Activated CD8-positive, alpha-beta memory T cell treated with anti-CD3 and anti-CD28 coated beads, Interleukin-2, amount 10 ng/mL, durations not matched to agents 7 days and 5 days (primary cell): Measurements from ENCODE around the gene GABRQ. TPM values are rescaled to one million over a fixed set of nuclear protein-coding genes. Genes with fewer than 3 reads are reported as not detected.

Source experiments
- ATAC-seq: fragments of 150-1000 bp; cut with Tn5 transposase; one replicate; pipeline ENCODE4 v1.10.0; 2021; ENCODE audit warnings: moderate library complexity
- CTCF ChIA-PET: fragments of 350-600 bp; sonication (Branson Sonifier 250); formaldehyde crosslinking; loops from one replicate; lab custom pipeline; 2021; ENCODE audit warnings: antibody characterized with exemption; lab: Charles Lee
- DNase-seq: peaks from one replicate; pipeline ENCODE4 v3.0.0-alpha.2; 2020
- H3K27ac Mint-ChIP-seq: one replicate; pipeline ENCODE4 v1.8.0; 2021; ENCODE audit warnings: mild to moderate bottlenecking, mixed read lengths
- H3K27me3 Mint-ChIP-seq: one replicate; pipeline ENCODE4 v1.8.0; 2021; ENCODE audit warnings: mixed read lengths
- H3K36me3 Mint-ChIP-seq: one replicate; pipeline ENCODE4 v1.8.0; 2021; ENCODE audit warnings: mild to moderate bottlenecking, mixed read lengths
- H3K4me1 Mint-ChIP-seq: one replicate; pipeline ENCODE4 v1.8.0; 2021; ENCODE audit warnings: mixed read lengths
- H3K4me3 Mint-ChIP-seq: one replicate; pipeline ENCODE4 v1.8.0; 2021; ENCODE audit warnings: mild to moderate bottlenecking, moderate library complexity, mixed read lengths
- H3K9me3 Mint-ChIP-seq: one replicate; pipeline ENCODE4 v1.8.0; 2022; ENCODE audit warnings: low read depth, mixed read lengths
- total RNA-seq, 2 experiments: library from RNA; stranded (reverse); gene quantifications; one replicate each; pipeline ENCODE4 v1.2.3, GENCODE V29; 2021

Gene GABRQ
- not detected for total RNA-seq

- Mint-ChIP-seq H3K27ac (no peak within 1 kb of the TSS), H3K36me3 (no peaks in the 10 kb centered on the region), H3K9me3 (no peaks in the 10 kb centered on the region), H3K4me1 (no peaks in the 10 kb centered on the region), H3K4me3 (no peak within 1 kb of the TSS), H3K27me3 (peaks cover 32% of the 10 kb centered on the region)
- ATAC-seq (no peak), DNase-seq (no peak)
- CTCF ChIA-PET: no interaction called here
Measured at GRCh38 chrX:152637649-152638442, at the start of gene GABRQ. Gene GABRQ (plus strand): TSS chrX:152637895. CDS start chrX:152638203, 308 bp downstream.

GRCh38 chrX:152588206-152588605 lies 49.5 kb upstream of the GABRQ start:
- Mint-ChIP-seq H3K27me3 (no peaks in the 10 kb centered on the region), H3K36me3 (no peaks in the 10 kb centered on the region), H3K4me3 (no peak overlapping the region), H3K27ac (no peak overlapping the region), H3K4me1 (no peaks in the 10 kb centered on the region), H3K9me3 (no peaks in the 10 kb centered on the region)
- DNase-seq: no peak
- CTCF ChIA-PET: no interaction called here
- no peak for ATAC-seq

DNA sequence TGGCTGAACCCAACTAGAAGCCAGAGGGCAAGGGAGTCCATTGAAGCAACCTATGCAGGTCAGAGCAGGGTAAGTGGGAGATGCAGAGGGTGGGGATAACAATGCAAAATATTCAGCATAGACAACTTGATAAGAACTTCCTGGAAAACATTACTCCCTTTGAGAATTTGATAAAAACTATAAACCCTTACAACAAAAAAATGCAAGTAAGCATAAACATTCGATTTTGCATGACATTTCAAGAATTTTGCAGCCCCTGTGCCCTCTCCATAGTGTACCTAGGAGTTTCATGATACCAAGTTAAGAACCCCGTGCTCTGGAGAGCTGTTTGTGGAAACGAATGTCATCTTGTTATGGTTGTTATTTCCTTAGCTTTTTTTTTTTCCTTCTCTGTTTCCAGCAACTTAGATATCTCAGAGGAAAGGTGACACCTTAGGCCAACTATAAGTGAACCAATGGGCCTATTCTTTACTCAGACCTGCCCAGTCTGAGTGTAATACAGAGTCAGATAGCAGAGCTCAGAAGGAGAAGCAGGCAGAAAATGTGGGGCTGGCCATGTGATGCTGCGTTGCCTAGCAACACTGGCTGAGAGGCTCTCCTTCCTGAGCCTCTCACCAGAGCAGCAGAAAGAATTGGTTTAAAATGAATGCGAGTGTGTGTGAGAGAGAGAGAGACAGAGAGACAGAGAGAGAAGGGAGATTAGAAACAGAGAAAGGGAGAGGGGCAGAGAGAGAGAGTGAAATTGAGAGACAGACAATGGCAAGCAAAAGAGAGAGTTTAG lies 36.7 kb upstream of the GABRQ start:
- H3K4me1 Mint-ChIP-seq: no peaks in the 10 kb centered on the region
- H3K9me3 Mint-ChIP-seq: no peaks in the 10 kb centered on the region
- DNase-seq: no peak
- H3K27me3 Mint-ChIP-seq: no peaks in the 10 kb centered on the region
- ATAC-seq: no peak
- CTCF ChIA-PET: no interaction called here
- no peak overlapping the region for H3K4me3 Mint-ChIP-seq
- no peaks in the 10 kb centered on the region for H3K36me3 Mint-ChIP-seq
- H3K27ac Mint-ChIP-seq: no peak overlapping the region

GRCh38 chrX:152601848-152602616 lies 35.7 kb upstream of the GABRQ start:
- H3K36me3 Mint-ChIP-seq: no peaks in the 10 kb centered on the region
- CTCF ChIA-PET: no interaction called here
- no peak overlapping the region for H3K27ac Mint-ChIP-seq
- H3K9me3 Mint-ChIP-seq: no peaks in the 10 kb centered on the region
- no peaks in the 10 kb centered on the region for H3K4me1 Mint-ChIP-seq
- ATAC-seq: no peak
- H3K27me3 Mint-ChIP-seq: no peaks in the 10 kb centered on the region
- no peak for DNase-seq
- no peak overlapping the region for H3K4me3 Mint-ChIP-seq

DNA sequence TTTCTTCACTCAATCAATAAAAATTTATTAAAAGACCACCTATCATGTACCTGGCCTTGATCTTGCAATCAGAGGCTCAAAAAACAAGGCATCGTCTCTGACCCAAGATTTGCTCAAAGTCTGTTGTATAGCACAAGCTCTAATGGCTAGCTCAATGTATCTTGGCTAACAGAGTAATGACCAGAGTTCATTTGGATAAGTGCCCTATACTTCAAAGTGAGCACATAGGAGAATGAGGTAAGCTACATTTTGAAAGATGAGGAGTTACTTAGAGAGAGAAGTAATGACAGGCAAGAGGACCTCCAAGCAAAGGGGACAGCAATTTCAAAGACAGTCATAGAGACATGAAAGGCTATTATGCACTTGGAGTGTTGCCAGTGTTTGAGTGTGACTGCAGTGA lies 22.9 kb upstream of the GABRQ start:
- no peak overlapping the region for H3K4me3 Mint-ChIP-seq
- no peak for ATAC-seq
- no peaks in the 10 kb centered on the region for H3K36me3 Mint-ChIP-seq

DNA sequence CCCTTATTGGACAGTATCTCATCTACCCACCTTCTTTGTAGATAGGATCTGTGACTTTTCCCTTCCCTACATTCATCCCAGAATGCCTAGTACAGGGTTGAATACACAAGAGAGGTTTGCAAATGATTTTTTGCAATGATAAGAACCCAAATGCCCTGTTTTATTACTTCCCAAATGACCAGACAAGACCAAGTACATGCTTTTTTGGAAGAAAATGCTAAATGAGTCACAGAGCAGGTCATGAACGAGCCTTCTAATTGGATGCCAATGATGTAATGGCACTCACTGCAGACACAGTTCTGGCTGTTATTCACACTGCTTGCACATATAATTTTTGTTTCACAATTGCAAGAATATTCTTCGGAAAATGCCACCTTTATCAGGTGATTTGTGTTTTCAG lies 17.8 kb upstream of the GABRQ start:
- Mint-ChIP-seq H3K4me1 (no peaks in the 10 kb centered on the region), H3K27me3 (peaks cover 3% of the 10 kb centered on the region), H3K36me3 (no peaks in the 10 kb centered on the region), H3K27ac (no peak overlapping the region), H3K4me3 (no peak overlapping the region), H3K9me3 (no peaks in the 10 kb centered on the region)
- no peak for DNase-seq
- ATAC-seq: no peak
- CTCF ChIA-PET: no interaction called here

More for the DNA sequence above, 22.9 kb upstream of the GABRQ start:
- H3K27me3 Mint-ChIP-seq: peaks cover 4% of the 10 kb centered on the region
- CTCF ChIA-PET: no interaction called here
- DNase-seq: no peak
- no peak overlapping the region for H3K27ac Mint-ChIP-seq
- no peaks in the 10 kb centered on the region for H3K4me1 Mint-ChIP-seq
- H3K9me3 Mint-ChIP-seq: no peaks in the 10 kb centered on the region

GRCh38 chrX:152632445-152633097 lies 5.1 kb upstream of the GABRQ start:
- Mint-ChIP-seq H3K9me3 (no peaks in the 10 kb centered on the region), H3K27ac (no peak overlapping the region), H3K27me3 (peaks cover 16% of the 10 kb centered on the region), H3K4me3 (no peak overlapping the region), H3K36me3 (no peaks in the 10 kb centered on the region), H3K4me1 (no peaks in the 10 kb centered on the region)
- CTCF ChIA-PET: interaction anchor here (1.0 to 1.7 kb wide), 6 partner anchors 8 to 879 kb away, joined by 3 to 9 read pairs (median 4); no protein-coding TSS in a partner anchor
- ATAC-seq (no peak), DNase-seq (peak; percentile 41)

DNA sequence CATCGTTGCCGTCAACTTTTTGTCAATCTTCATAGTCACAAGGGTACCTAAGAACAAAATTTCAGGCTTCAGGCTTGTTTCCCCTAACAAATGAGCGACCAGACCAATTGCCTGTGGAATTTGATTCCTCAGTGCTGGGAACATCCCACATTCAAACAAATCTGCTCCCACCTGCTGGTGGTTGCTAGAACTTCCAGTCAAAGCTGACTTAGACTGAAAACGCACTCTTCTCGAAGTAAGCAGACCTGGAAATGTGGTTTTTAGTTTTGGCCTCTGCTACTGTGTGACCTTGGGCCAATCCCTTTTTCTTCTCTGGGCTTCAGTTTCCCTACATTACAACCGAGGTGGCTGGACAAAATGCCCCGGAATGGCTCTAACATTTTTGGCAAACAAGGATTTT lies 1.8 kb upstream of the GABRQ start:
- ATAC-seq (no peak), DNase-seq (no peak)

GRCh38 chrX:152638443-152638904 lies 779 bp downstream of the GABRQ start:
- no peak overlapping the region for H3K27ac Mint-ChIP-seq
- no peaks in the 10 kb centered on the region for H3K4me1 Mint-ChIP-seq
- DNase-seq (no peak), ATAC-seq (no peak)
- CTCF ChIA-PET: no interaction called here
- H3K27me3 Mint-ChIP-seq: peaks cover 32% of the 10 kb centered on the region
- H3K9me3 Mint-ChIP-seq: no peaks in the 10 kb centered on the region
- no peaks in the 10 kb centered on the region for H3K36me3 Mint-ChIP-seq
- H3K4me3 Mint-ChIP-seq: no peak overlapping the region

More for the DNA sequence above, 1.8 kb upstream of the GABRQ start:
- Mint-ChIP-seq H3K4me1 (no peaks in the 10 kb centered on the region), H3K27me3 (peaks cover 32% of the 10 kb centered on the region), H3K27ac (no peak overlapping the region), H3K36me3 (no peaks in the 10 kb centered on the region), H3K4me3 (no peak overlapping the region), H3K9me3 (no peaks in the 10 kb centered on the region)
- CTCF ChIA-PET: no interaction called here

GRCh38 chrX:152639426-152639825 lies 1.7 kb downstream of the GABRQ start:
- H3K4me3 Mint-ChIP-seq: no peak overlapping the region
- CTCF ChIA-PET: no interaction called here
- no peak overlapping the region for H3K27ac Mint-ChIP-seq

DNA sequence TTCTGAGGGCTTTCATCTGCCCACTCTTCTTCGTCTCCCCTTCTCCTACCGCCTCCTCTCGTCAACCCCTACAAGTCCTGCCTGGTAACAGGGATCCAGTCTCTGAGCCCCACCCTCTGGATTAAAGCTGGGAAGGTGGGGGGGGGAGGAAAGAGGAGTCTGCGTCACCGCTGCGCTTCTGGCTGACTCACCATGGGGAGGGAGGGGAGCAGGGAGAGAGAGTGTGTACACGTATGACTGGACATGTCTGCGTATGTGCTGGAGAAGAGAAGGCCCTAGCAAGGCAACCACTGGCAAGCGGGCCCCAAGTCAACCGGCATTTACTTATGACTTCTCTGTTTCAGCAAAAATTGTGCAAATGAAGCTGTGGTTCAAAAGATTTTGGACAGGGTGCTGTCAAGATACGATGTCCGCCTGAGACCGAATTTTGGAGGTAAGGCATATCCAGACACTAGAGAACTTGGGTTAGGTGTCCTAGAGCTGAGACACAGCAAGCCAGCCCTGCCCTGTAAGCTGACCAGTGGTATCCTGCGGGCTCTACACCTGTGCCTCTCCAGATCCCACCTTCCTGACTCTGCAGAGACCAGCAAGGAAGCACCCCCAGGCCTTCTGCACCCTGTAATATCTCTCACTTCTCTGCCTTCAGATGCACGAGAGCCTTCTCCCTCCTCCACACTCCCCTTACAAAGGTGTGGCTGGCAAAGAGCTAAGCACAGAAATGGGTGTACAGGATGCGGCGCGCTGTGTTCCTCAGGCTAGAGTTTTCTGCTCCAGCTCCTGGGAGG lies 2.5 kb downstream of the GABRQ start:
- no peak overlapping the region for H3K27ac Mint-ChIP-seq
- CTCF ChIA-PET: interaction anchor here (1.2 kb wide), 1 partner anchor 8 kb away, joined by 9 read pairs; no protein-coding TSS in a partner anchor
- peaks cover 29% of the 10 kb centered on the region for H3K27me3 Mint-ChIP-seq
- H3K4me3 Mint-ChIP-seq: no peak overlapping the region
- ATAC-seq (no peak), DNase-seq (no peak)
- no peaks in the 10 kb centered on the region for H3K36me3 Mint-ChIP-seq
- H3K9me3 Mint-ChIP-seq: no peaks in the 10 kb centered on the region
- no peaks in the 10 kb centered on the region for H3K4me1 Mint-ChIP-seq

More at GRCh38 chrX:152639426-152639825, 1.7 kb downstream of the GABRQ start:
- H3K4me1 Mint-ChIP-seq: no peaks in the 10 kb centered on the region
- H3K36me3 Mint-ChIP-seq: no peaks in the 10 kb centered on the region
- ATAC-seq: no peak
- H3K9me3 Mint-ChIP-seq: no peaks in the 10 kb centered on the region
- no peak for DNase-seq
- peaks cover 32% of the 10 kb centered on the region for H3K27me3 Mint-ChIP-seq

DNA sequence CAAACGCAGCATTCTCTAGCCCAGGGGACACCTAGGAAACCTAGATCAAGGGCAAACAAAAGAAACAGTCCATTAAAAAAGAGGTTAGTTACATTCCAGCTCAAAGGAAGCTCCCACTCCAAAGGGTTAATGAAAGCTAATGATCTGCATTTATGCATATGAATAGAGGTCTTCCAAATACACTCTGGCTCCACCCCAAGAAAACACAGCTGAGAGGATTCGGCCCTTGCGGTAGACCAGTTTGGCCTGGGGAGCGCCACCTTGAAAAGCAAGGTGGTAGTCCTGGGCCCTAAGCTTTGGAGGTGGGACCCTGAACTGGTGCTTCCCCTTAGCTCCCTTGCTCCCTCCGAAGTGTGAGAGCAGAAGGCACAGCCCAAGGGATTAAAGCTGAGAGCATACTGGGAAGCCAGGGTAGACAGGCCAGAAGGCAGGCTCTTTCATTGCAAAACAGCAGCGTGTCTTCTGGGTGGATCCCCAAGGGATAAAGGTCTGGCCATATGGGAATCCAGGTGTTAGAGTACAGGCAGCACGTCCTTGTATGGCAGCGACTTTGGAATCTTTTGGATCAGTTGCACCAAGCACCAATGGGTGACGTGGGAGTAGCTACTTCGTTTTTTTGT lies 3.7 kb downstream of the GABRQ start:
- CTCF ChIA-PET: interaction anchor here (1.2 kb wide), 1 partner anchor 9 kb away, joined by 9 read pairs; no protein-coding TSS in a partner anchor
- no peaks in the 10 kb centered on the region for H3K36me3 Mint-ChIP-seq
- H3K27ac Mint-ChIP-seq: no peak overlapping the region
- no peak for ATAC-seq
- peaks cover 27% of the 10 kb centered on the region for H3K27me3 Mint-ChIP-seq
- H3K4me1 Mint-ChIP-seq: no peaks in the 10 kb centered on the region
- H3K9me3 Mint-ChIP-seq: no peaks in the 10 kb centered on the region
- no peak overlapping the region for H3K4me3 Mint-ChIP-seq
- no peak for DNase-seq
